ENCODE data around the gene NINL.
A peak's percentile ranks its signal among the peaks of the same experiment; 100 is the strongest.

The NINL gene

GRCh38 chr20:25623736-25624499 lies 38.6 kb upstream of the NINL start, which contains the start of gene NANP:
Gene NANP, minus strand, starts transcription at chr20:25624014. Its CDS starts 66 bp downstream, at chr20:25623948.
- peak within 1 kb of the TSS; percentile 85 for H3K27ac ChIP-seq (ENCODE audit: low read depth, low read length)

GRCh38 chr20:25623225-25623735 lies 37.9 kb upstream of the NINL start:
- peak overlapping the region; percentile 80 for H3K4me2 ChIP-seq (ENCODE audit: low read length)
- H3K27ac ChIP-seq (ENCODE audit: low read depth, low read length) = peak overlapping the region; percentile 85
- H3K27me3 ChIP-seq (ENCODE audit: control insufficient read depth, low read length) = no peaks in the 10 kb centered on the region
- 0 out of 2 replicates have a peak, but pooled peaks cover 2% of the 10 kb centered on the region for H3K9me3 ChIP-seq (ENCODE audit: control insufficient read depth, insufficient read depth, low read length)
- no peak for TF ChIP-seq EZH2phosphoT487 (IDR thresholded peaks at IDR 0.05; ENCODE audit: borderline replicate concordance, low read length)
- no peak for TF ChIP-seq CTCF (IDR thresholded peaks at IDR 0.05; ENCODE audit: low read depth, low read length, poor library complexity, severe bottlenecking)
- H3K4me1 ChIP-seq (ENCODE audit: control insufficient read depth, low read length) = peaks cover 41% of the 10 kb centered on the region
- H3F3A ChIP-seq (ENCODE audit: control insufficient read depth, insufficient read depth) = no peaks in the 10 kb centered on the region
- H3K9me2 ChIP-seq (replicated peaks; ENCODE audit: control insufficient read depth, low read length) = no peaks in the 10 kb centered on the region
- H3K4me3 ChIP-seq (ENCODE audit: low read length) = peak overlapping the region; percentile 95
- H3K36me3 ChIP-seq (ENCODE audit: control insufficient read depth, low read length) = peaks cover 28% of the 10 kb centered on the region
- peaks cover 79% of the 10 kb centered on the region for H3K79me2 ChIP-seq (ENCODE audit: control insufficient read depth, low read length)
- H4K20me1 ChIP-seq (ENCODE audit: control insufficient read depth, insufficient read depth, low read depth, low read length) = peaks cover 4% of the 10 kb centered on the region; the same call in 1 of the 2 replicates

More at GRCh38 chr20:25623736-25624499, 38.6 kb upstream of the NINL start, which contains the start of gene NANP:
- Histone ChIP-seq H3K27me3 (ENCODE audit: control insufficient read depth, low read length) (no peaks in the 10 kb centered on the region), H3K4me3 (ENCODE audit: low read length) (peak within 1 kb of the TSS; percentile 95), H3F3A (ENCODE audit: control insufficient read depth, insufficient read depth) (no peaks in the 10 kb centered on the region), H3K4me2 (ENCODE audit: low read length) (peak within 1 kb of the TSS; percentile 80), H3K9me2 (replicated peaks; ENCODE audit: control insufficient read depth, low read length) (no peaks in the 10 kb centered on the region), H3K36me3 (ENCODE audit: control insufficient read depth, low read length) (peaks cover 23% of the 10 kb centered on the region), H3K9me3 (ENCODE audit: control insufficient read depth, insufficient read depth, low read length) (0 out of 2 replicates have a peak, but pooled peaks cover 3% of the 10 kb centered on the region), H3K79me2 (ENCODE audit: control insufficient read depth, low read length) (peaks cover 75% of the 10 kb centered on the region), H3K4me1 (ENCODE audit: control insufficient read depth, low read length) (peaks cover 41% of the 10 kb centered on the region), H4K20me1 (ENCODE audit: control insufficient read depth, insufficient read depth, low read depth, low read length) (peaks cover 4% of the 10 kb centered on the region; the same call in 1 of the 2 replicates)
- TF ChIP-seq EZH2phosphoT487 (IDR thresholded peaks at IDR 0.05; ENCODE audit: borderline replicate concordance, low read length) = no peak
- no peak for TF ChIP-seq CTCF (IDR thresholded peaks at IDR 0.05; ENCODE audit: low read depth, low read length, poor library complexity, severe bottlenecking)

- H3K36me3 ChIP-seq (ENCODE audit: control insufficient read depth, low read length) = peaks cover 30% of the 10 kb centered on the region
- TF ChIP-seq EZH2phosphoT487 (IDR thresholded peaks at IDR 0.05; ENCODE audit: borderline replicate concordance, low read length) = no peak
- no peak for TF ChIP-seq CTCF (IDR thresholded peaks at IDR 0.05; ENCODE audit: low read depth, low read length, poor library complexity, severe bottlenecking)
- H3K27ac ChIP-seq (ENCODE audit: low read depth, low read length) = peak overlapping the region; percentile 85
Observed at GRCh38 chr20:25622450-25623224, 37.3 kb upstream of the NINL start.

More at GRCh38 chr20:25622450-25623224, 37.3 kb upstream of the NINL start:
- Histone ChIP-seq H3K9me2 (replicated peaks; ENCODE audit: control insufficient read depth, low read length) (no peaks in the 10 kb centered on the region), H3F3A (ENCODE audit: control insufficient read depth, insufficient read depth) (no peaks in the 10 kb centered on the region), H3K4me3 (ENCODE audit: low read length) (peak overlapping the region; percentile 95), H3K79me2 (ENCODE audit: control insufficient read depth, low read length) (peaks cover 85% of the 10 kb centered on the region), H3K4me1 (ENCODE audit: control insufficient read depth, low read length) (peaks cover 41% of the 10 kb centered on the region), H3K4me2 (ENCODE audit: low read length) (peak overlapping the region; percentile 80), H3K27me3 (ENCODE audit: control insufficient read depth, low read length) (no peaks in the 10 kb centered on the region), H3K9me3 (ENCODE audit: control insufficient read depth, insufficient read depth, low read length) (no peaks in the 10 kb centered on the region), H4K20me1 (ENCODE audit: control insufficient read depth, insufficient read depth, low read depth, low read length) (peaks cover 4% of the 10 kb centered on the region; the same call in 1 of the 2 replicates)

All from DOHH2 (cell line).